GM10847 (cell line): ENCODE results near the gene RABAC1.
A peak's percentile ranks its signal among the peaks of the same experiment; 100 is the strongest.

Experiments used
- POLR2A ChIP-seq: IDR thresholded peaks from 2 replicates; pipeline ENCODE4 v1.6.1; 2011; ENCODE audit not compliant: insufficient read length; ENCODE audit errors: extremely low read depth

RABAC1 gene

DNA sequence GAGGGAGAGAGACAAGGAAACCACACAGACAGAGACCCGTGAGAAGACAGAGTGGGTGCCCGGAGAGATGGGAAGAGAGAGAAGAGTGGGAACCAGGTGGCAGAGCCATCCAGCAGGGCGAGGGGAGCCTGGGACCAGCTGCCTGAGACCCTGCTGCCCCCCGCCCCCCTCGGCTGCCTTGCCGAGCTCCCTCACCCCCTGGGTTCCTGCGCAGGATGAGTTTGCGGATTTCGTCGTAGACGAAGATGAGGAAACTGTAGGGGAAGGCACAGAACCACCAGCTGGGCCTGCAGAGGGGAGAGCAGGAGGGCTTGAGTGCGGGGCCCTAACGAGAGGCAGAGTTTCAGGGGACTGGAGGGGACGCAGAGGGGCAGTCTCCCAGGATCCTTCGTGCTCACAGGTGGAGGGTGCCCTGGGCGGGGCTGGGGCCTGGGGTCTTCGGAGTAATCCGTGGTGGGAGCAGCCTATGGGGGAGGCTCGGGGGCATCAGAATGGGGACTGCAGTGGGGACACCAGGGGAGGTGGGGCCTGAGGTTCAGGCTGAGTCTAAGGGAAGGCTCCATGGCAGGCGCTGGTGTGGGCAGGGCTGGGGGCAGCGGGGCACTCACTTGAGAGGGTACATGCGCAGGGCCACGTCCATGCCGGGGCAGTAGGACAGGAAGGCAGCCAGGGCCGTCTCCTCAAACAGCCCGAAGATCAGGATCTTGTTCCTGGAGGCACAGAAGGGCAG lies 8.1 kb upstream of the RABAC1 start:
- TF ChIP-seq POLR2A, result no peak

DNA sequence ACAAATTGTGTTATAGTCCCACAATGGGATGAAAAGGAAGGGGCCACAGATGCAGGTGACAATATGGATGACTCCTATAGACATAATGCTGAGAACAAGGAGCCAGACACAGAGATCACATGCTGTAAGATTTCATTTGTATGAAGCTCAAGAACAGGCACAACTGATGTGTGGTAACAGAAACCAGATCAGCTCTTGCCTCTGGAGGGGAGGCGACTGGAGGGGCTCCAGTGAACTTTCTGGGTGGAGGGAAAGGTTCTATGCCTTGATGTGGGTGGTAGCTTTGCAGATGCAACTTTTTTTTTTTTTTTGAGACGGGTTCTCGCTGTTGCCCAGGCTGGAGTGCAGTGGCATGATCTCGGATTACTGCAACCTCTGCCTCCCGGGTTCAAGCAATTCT lies 6.0 kb upstream of the RABAC1 start:
- no peak for TF ChIP-seq POLR2A

DNA sequence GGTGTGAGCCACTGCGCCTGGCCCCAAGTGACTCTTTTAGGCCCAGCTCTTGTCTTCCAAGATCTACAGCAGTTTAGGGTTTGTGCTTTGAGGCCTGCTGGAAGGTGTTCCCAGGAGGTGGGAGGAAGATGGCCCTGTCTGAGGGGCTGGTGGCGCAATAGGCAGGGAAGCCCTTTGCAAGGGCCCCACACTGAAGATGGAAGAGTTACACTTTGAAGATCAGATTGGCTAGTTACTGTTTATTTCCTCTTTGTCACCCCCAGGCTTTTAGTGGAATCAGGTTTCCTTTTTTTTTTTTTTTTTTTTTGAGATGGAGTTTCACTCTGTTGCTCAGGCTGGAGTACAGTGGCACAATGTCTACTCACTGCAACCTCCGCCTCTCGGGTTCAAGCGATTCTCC lies 1.9 kb upstream of the RABAC1 start:
- TF ChIP-seq POLR2A, result no peak

DNA sequence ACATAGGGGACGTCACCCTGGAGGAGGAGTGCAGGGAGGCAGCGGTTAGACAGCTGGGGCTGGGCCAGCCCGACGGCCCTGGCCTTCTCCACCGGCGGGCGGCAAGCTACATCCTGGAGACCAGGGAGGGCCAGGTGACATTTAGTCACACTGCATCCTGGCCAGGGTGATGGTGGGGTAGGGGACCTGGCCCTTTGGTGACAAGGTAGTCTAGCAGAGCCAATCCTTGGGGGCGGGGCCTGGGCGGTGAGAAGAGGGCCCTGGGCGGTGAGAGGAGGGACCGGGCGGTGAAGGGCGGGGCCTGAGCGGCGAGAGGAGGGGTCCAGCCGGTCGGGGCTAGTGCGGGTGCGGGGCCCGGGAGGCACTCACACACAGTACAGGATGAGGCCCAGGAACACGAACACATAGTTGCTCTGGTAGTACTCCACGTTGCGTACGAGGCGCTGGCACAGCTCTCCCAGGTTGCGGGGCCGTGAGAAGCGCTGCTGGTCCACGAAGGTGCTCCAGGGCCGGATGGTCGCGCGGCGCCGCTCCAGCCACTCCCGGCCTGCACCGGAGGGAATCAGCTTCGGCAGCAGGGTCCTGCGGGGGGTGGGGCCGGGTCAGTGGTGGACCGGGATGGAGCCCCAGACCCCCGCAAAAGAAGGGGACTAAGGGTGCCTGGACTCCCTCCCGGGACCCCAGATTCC lies 610 bp downstream of the RABAC1 start:
- TF ChIP-seq POLR2A, result peak; percentile 13

DNA sequence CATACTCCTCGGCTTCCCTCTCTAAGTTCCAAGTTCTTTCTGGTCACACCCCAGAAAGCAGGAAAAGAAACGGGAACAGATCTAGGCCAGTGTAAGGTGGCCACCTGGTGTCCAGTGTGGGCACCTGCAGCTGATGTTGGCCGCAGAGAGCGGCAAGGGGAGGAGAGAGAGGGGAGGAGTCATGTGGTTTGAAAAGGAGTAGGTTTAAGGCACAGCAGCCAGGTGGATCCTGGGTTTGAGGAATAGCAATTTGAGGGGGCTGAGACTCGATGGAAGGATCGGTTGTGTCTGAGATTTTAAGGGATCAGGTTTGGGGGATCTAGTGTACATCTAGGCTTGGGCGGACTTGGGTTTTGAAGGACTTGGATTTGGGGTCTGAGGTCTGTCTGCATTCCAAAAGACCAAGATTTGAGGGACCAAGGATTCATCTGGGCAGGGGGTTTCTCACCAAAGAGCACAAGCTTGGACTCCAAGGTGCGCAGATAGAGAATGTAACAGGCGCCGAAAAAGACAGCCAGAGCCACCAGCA lies 1.2 kb downstream of the RABAC1 start:
- TF ChIP-seq POLR2A, result no peak

DNA sequence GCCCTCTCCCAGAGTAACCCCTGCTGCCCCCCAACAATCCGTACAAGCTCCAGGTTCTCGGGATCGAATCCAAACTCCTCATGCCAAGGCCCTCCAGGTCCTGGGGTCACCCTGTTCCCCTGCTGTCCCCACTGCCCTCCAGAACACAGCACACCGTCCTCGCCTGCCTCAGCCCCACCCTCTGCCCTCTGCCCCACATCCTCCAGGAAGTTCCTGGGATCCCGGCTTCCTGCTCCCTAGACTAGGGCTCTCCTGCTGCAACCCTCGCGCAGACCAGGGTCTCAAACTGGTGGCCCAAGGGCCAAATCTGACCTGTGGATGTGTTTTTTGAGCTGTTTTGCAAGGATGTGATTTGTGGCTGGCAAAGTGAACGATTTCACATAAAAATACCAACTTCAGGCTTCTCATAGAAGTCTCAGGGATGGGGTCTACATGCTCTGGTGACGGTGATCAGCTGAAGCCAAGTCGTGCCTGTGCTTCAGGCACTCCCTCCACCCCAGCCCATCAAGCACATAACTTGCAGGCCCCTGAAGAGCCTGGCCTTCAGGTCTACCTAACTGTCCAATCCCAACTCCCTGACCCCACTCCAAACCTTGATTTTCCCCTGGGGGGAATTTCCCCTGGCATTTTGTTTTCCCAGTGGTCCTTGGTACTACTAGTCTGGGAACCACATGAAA lies 1.8 kb downstream of the RABAC1 start:
- TF ChIP-seq POLR2A, result no peak

DNA sequence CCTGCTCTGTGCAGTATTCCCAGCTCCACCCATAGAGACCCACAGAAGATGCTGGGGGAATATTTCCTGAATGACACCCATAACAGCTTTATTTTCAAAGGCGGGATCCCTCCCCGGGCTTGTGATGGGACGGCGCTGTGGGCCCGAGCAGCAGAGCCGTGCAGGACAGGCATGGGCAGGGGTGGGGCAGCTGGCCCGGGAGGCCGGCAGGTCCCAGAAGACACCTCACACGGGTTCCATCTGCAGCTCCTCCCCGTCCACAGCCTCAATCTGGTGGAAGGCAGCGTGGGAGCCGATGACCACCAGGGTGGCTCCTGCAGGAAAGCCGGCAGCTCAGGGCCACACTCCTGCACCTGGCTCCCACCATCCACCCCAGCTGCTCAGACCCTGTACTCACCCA lies 2.5 kb downstream of the RABAC1 start:
- no peak for TF ChIP-seq POLR2A

DNA sequence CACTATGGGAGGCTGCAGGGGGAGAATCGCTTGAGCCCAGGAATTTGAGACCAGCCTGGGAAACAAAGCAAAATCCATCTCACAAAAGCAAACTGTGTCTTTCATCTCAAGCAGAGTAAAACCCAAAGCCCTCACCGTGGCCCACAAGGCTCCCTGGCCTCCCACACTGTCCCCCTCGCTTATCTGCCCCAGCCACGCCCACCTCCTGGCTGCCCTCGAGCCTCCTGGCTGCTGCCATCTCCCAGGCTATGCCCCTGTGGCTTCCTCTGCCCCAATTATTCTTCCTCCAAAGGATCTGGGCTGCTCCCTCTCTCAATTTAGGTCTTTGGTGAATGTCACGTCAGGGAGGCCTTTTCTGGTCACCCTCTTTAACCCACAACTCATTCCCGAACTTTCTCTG lies 3.6 kb downstream of the RABAC1 start:
- TF ChIP-seq POLR2A, result no peak

DNA sequence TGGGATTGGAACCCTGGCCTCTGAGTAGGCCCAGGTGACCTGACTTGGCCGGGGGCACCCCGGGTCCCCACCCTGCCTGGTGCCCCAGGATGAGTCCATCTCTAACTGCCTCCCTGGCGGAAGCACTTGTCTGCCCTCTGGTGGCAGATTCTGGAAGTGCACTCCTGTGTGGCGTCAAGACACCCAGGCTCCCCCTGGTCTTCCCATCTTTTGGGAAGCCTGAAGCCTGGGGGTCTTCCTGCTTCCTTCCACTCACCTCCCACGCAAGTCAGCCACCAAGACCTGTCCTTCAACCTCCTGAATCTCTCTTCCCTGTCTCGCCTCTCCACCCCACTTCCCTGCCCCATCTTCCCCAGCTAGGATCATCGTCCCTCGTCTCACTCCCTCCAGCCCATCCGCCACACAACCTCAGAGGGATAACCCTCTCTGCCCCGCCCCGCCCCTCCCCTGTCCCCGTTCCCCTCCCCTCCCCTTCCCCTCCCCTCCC lies 7.4 kb downstream of the RABAC1 start:
- no peak for TF ChIP-seq POLR2A

DNA sequence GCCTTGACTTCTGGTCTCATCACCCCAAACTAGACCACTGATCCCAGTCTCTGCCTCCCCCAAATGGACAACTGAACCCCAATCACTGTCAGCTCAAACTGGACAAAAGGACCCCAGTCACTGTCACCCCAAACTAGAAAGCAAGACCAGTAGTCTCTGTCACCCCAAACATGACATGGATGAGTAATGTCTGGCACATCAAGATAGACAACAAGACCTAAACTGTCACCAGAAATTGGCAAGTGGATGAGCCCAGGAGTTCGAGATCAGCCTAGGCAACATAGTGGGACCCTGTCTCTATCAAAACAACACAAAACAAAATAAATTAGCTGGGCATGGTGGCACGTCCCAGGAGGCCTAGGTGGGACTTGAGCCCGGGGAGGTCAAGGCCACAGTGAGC lies 12.0 kb downstream of the RABAC1 start:
- no peak for TF ChIP-seq POLR2A

DNA sequence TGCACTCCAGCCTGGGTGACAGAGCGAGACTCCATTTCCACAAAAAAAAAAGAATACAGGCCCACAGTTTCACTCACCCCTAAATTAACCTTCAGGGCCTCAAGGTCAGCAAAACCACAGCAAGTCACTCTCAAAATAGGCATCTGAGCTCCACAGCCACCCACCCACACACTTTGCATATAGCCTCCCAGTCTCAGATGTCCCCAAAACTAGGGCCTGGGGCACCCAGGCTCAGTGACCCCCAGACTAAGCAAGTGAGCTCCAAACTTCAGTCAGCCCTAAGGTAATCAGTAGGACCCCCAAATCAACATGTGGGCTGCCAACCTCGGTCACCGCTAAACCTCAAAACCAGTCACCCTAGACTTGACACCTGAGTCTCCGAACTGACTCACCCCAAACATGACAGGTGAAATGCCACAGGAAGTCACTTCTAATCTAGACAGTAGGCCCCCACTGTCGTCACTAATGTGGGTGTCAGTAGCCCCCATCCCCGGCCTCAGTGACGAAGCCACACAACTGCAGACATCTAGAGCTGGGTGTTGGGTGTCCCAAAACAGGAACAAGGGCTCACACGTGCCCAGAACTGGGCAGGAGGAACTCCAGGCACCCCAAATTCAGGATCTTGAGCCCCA lies 13.9 kb downstream of the RABAC1 start:
- no peak for TF ChIP-seq POLR2A

DNA sequence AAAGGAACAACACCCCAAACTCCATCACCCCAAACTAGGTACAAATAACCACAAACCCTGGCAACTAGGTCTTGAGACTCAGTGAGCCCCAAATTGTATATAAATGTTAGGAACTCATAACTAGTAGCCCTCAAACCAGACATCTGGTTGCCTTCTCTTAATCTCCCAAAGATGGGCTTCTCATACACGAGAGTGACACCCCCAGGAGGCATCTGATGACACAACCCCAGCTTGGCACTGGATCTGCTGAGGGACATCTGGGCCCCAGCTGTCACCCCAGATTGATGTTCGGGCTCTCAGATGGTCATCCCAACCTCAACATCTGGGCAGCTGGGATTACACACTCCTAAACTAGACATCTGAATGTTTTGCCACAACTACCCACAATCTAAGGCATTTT lies 14.8 kb downstream of the RABAC1 start:
- no peak for TF ChIP-seq POLR2A

DNA sequence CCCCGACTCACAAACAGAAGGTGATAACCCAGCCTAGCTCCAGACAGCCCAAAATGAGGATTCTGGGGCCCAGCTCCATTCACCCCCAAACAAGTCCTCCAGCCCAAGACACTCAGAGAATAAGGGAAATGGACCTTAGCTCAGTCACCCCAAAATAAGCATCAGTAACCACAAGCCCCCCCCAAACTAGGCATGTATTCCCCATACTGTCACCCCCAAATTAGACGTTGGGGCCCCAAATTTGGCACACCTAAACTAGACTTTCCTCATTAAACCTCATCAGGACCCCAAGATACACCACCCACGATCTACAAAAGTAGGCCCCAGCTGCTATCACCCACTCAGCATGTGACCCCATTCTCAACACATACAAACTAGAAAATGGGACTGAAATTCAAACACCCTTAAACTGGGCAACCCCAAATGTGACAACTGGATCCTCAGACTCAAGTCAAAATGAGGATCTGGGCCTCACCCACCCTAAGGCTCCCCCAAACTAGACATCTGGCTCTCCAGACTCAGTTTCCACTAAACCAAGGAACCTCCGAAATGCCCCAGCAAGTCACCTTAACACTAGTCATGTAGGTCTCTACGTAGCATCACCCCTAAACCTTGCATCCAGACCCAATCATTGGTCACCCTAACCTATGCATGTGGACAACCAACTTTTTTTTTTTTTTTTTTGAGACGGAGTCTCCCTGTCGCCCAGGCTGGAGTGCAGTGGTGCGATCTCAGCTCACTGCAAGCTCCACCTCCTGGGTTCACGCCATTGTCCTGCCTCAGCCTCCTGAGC lies 17.5 kb downstream of the RABAC1 start:
- TF ChIP-seq POLR2A, result no peak

DNA sequence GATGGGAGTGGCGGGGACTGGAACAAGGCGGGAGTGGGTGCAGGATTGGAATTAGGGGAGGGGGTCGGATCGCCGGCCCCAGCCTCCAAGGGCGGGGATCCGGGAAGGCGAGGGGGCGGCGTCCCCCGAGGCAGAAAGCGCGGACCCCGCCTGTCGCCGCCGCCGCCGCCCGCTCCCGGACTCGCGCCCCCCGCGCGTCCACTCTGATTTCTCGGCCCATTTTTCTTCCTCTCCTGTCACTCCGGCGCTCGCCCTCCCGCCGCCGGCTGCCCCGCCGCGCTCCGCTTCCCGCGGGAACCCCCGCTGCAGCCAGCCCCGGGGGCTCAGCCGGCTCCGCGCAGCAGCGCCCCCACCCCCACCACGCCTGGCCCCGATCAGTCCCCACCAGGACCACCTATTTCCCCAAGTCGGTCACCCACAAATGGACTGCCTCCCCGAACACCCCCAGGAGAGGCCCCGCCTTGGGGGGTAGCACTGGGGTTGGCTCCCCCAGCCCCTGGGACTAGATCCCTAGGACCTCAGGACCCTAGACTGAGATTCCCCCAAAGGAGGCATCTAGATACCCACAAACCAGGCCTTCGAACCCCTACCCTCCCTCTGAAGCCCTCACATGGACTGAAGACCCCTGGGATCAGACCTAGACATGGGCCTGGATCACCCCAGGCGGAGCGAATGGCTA lies 18.3 kb downstream of the RABAC1 start:
- TF ChIP-seq POLR2A, result no peak

DNA sequence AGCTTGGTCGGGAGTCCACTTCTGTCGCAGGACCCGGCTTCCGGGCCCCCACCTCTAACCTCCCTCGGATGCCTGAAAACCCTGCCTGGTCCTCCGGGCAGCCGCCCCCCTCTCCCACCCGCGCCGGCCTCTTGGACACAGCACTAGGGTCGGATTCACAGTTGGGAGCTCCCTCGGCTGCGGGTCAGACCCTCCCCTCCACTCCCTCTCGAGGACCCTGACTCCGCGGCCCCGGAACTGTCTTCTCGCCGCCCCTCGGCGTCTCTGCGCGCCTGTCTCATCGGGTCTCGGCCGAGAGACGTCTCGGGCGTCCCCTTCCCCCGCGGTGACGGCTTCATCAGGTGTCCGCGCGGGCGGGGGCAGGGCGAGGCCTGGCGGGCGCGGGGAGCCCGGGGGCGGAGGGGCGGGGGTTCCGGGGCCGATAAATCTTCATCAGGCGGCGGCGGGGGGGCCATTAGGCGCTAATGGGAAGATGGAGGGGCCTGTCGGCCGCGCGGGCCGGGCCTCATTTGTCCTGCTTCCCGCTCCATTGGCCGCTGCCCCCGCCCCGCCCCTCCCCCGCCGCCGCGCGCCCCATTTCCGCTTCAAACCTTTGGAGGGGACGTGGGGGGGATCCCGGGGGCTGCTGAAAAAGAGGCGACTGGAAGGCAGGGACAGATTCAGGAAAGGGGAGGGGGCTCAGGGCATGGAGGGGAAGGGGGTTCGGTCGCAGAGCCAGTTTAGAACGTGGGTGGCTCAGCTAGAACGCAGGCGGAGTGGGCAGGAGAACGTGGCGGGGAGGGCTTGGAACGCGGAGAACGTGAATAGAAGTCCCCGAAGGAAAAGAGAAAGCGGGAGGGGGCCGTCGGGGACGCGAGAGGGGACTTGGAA lies 19.0 kb downstream of the RABAC1 start:
- TF ChIP-seq POLR2A, result no peak
